Right lobe of liver (tissue), 6 donors: ENCODE results near the gene TMEM87A. TPM values are rescaled to one million over a fixed set of nuclear protein-coding genes. Genes with fewer than 3 reads are reported as not detected.

Source experiments
- ATAC-seq, 4 donors: fragments of 200-7000 bp; cut with Tn5 transposase; one replicate each; pipeline ENCODE4 v1.9.1; 2020; ENCODE audit warnings: mild to moderate bottlenecking in 4 of 4, moderate library complexity in 4 of 4
- DNase-seq, 3 donors: peaks; one replicate each; pipeline ENCODE4 v3.0.0-alpha.2; 2020
- H3K27ac ChIP-seq, 3 donors: fragments of 200-600 bp; one replicate each; pipeline ENCODE4 v1.8.0; 2022
- H3K27me3 ChIP-seq, 2 donors: fragments of 200-600 bp; one replicate each; pipeline ENCODE4 v1.8.0; 2022
- H3K36me3 ChIP-seq, 4 donors: fragments of 200-600 bp; sonication (generic) in 1 of 4; one replicate each; pipeline versions ENCODE4 v1.5.1 to v1.8.0; 2017 to 2022; ENCODE audit warnings: control low read depth in 1 of 4
- H3K4me1 ChIP-seq, 4 donors: fragments of 200-600 bp; sonication (generic) in 1 of 4; one replicate each; pipeline versions ENCODE4 v1.5.1 to v1.8.0; 2017 to 2022; ENCODE audit warnings: control low read depth in 1 of 4
- H3K4me3 ChIP-seq, 3 donors: fragments of 200-600 bp; one replicate each; pipeline ENCODE4 v1.8.0; 2022
- H3K9me3 ChIP-seq, 4 donors: fragments of 200-600 bp; sonication (generic) in 1 of 4; one replicate each; pipeline versions ENCODE4 v1.5.1 to v1.8.0; 2017 to 2022; ENCODE audit warnings: control low read depth in 1 of 4
- CTCF ChIP-seq, 4 donors: fragments of 200-600 bp in 3 of 4; fragments of 450-650 bp in 1 of 4; IDR thresholded peaks; one replicate each; pipeline versions ENCODE4 v1.5.1 to v1.8.0; 2016 to 2022; ENCODE audit warnings: antibody characterized with exemption in 4 of 4, mild to moderate bottlenecking in 2 of 4
- POLR2A ChIP-seq: fragments of 450-650 bp; IDR thresholded peaks from one replicate; pipeline ENCODE4 v1.6.1; 2017; ENCODE audit warnings: antibody characterized with exemption, mild to moderate bottlenecking
- WGBS: methylation state at CpG from one replicate; pipeline ENCODE4 v1.1.6; 2018; ENCODE audit warnings: low coverage, low lambda C conversion rate; ENCODE audit not compliant: insufficient coverage; ENCODE audit errors: missing lambda C conversion rate; 5-methylcytosine and 5-hydroxymethylcytosine counted together
- intact Hi-C, 2 donors: fragments of 100-400 bp; cut with DNase I; formaldehyde crosslinking; loops; one replicate each; pipeline versions ENCODE4 v1.11.2 to v1.14.1; 2022
- total RNA-seq, 6 experiments: library from RNA; depleted of rRNA in 2 of 6; stranded (reverse); fragments of >200 nt in 2 of 6; fragmentation: NEBNext Ultra II Directional in 3 of 6; extraction: Animal tissue kit (Norgen Biotek cat#: 25700) in 3 of 6; gene quantifications; one replicate each; pipeline versions ENCODE4 v1.1.0 to v1.2.4, GENCODE V29; 2016 to 2023
- donor health status: DM: no; HTN: yes; CAD: no.
- donor health status: DM: no; HTN: no; CAD: no.
- donor health status: DM: no; HTN: no; CAD: no.
- donor health status: DM: no; HTN: yes; CAD: no.
- donor health status: DM: no; HTN: yes; CAD: no.

The TMEM87A gene
- total RNA-seq, 6 experiments from 2014 or later = 12.9 to 22.4 (median 15.7) TPM

- intact Hi-C loops = no loop called here
- no peak overlapping the region for H3K4me3 ChIP-seq
- H3K27ac ChIP-seq = no peak overlapping the region
- WGBS = 90% methylated on average over 2 of the region's 2 CpGs
- peaks cover 0 to 19% (median 9%) of the 10 kb centered on the region in 4 donors for H3K4me1 ChIP-seq
- no peaks in the 10 kb centered on the region for H3K9me3 ChIP-seq
- DNase-seq = no peak
- peaks cover 0 to 10% (median 0%) of the 10 kb centered on the region in 4 donors for H3K36me3 ChIP-seq
- no peak for ATAC-seq
- H3K27me3 ChIP-seq = no peaks in the 10 kb centered on the region
- TF ChIP-seq CTCF (IDR thresholded peaks at IDR 0.05) (no peak), POLR2A (no peak)
Measured at GRCh38 chr15:42276762-42277161, 3.5 kb upstream of the TMEM87A start.

GRCh38 chr15:42275780-42276391 lies 2.7 kb upstream of the TMEM87A start:
- H3K4me1 ChIP-seq = peaks cover 0 to 28% (median 14%) of the 10 kb centered on the region in 4 donors
- intact Hi-C loops = no loop called here
- no peak for TF ChIP-seq CTCF (IDR thresholded peaks at IDR 0.05)
- no peak for TF ChIP-seq POLR2A
- DNase-seq (no peak), ATAC-seq (no peak)
- H3K27ac ChIP-seq = peak overlapping the region; percentile 96 to 99 (median 96)
- H3K27me3 ChIP-seq = no peaks in the 10 kb centered on the region
- WGBS = 31% methylated on average over 4 of the region's 4 CpGs
- H3K4me3 ChIP-seq = peak overlapping the region; percentile 61 to 78 (median 74)
- peaks cover 0 to 10% (median 0%) of the 10 kb centered on the region in 4 donors for H3K36me3 ChIP-seq
- H3K9me3 ChIP-seq = no peaks in the 10 kb centered on the region

GRCh38 chr15:42274702-42274989 lies 1.4 kb upstream of the TMEM87A start:
- no peak for TF ChIP-seq CTCF (IDR thresholded peaks at IDR 0.05)
- no peak for TF ChIP-seq POLR2A
- no peak for ATAC-seq
- H3K36me3 ChIP-seq = peaks cover 0 to 6% (median 0%) of the 10 kb centered on the region in 4 donors
- intact Hi-C loops = no loop called here
- no peaks in the 10 kb centered on the region for H3K9me3 ChIP-seq
- peak overlapping the region; percentile 61 to 78 (median 74) for H3K4me3 ChIP-seq
- no peak for DNase-seq
- WGBS = 43% methylated on average over 6 of the region's 6 CpGs
- H3K27ac ChIP-seq = peak overlapping the region; percentile 96 to 99 (median 96)
- H3K4me1 ChIP-seq = peaks cover 0 to 35% (median 15%) of the 10 kb centered on the region in 4 donors
- H3K27me3 ChIP-seq = no peaks in the 10 kb centered on the region

GRCh38 chr15:42273900-42274701 lies 868 bp upstream of the TMEM87A start:
- H3K4me1 ChIP-seq = peaks cover 0 to 35% (median 15%) of the 10 kb centered on the region in 4 donors
- peak; percentile 53 to 71 (median 70) for DNase-seq
- 5% methylated on average over 14 of the region's 27 CpGs for WGBS

More at GRCh38 chr15:42273900-42274701, 868 bp upstream of the TMEM87A start:
- peak; percentile 32 to 51 (median 40) for ATAC-seq
- Histone ChIP-seq H3K27me3 (no peaks in the 10 kb centered on the region), H3K36me3 (peaks cover 0 to under 1% (median 0%) of the 10 kb centered on the region in 4 donors), H3K9me3 (no peaks in the 10 kb centered on the region), H3K27ac (peak overlapping the region; percentile 96 to 99 (median 96)), H3K4me3 (peak overlapping the region; percentile 61 to 78 (median 74))
- TF ChIP-seq CTCF (IDR thresholded peaks at IDR 0.05) = no peak
- TF ChIP-seq POLR2A = no peak
- intact Hi-C loops = no loop called here
